ENCODE measurements around the gene CATSPERD.

CATSPERD gene

GRCh38 chr19:5818594-5818993 is 98.2 kb downstream of the CATSPERD start:
- no peak for DNase-seq (ENCODE audit: insufficient read length, low spot score)
- TF ChIP-seq CTCF (IDR thresholded peaks at IDR 0.05; ENCODE audit: insufficient read depth, missing control alignments) = no peak
- FAIRE-seq = no peak

- no peak for FAIRE-seq
- DNase-seq (ENCODE audit: insufficient read length, low spot score) = no peak
- no peak for TF ChIP-seq CTCF (IDR thresholded peaks at IDR 0.05; ENCODE audit: insufficient read depth, missing control alignments)
Observed at GRCh38 chr19:5820785-5821184, 100.3 kb downstream of the CATSPERD start.

- no peak for TF ChIP-seq CTCF (IDR thresholded peaks at IDR 0.05; ENCODE audit: insufficient read depth, missing control alignments)
- FAIRE-seq (no peak), DNase-seq (ENCODE audit: insufficient read length, low spot score) (no peak)
Observed at GRCh38 chr19:5821521-5822180, 101.2 kb downstream of the CATSPERD start.

GRCh38 chr19:5822181-5822844 is 101.9 kb downstream of the CATSPERD start:
- no peak for TF ChIP-seq CTCF (IDR thresholded peaks at IDR 0.05; ENCODE audit: insufficient read depth, missing control alignments)
- FAIRE-seq (no peak), DNase-seq (ENCODE audit: insufficient read length, low spot score) (no peak)

GRCh38 chr19:5823579-5824281 is 103.3 kb downstream of the CATSPERD start:
- DNase-seq (ENCODE audit: insufficient read length, low spot score) = no peak
- no peak for FAIRE-seq
- TF ChIP-seq CTCF (IDR thresholded peaks at IDR 0.05; ENCODE audit: insufficient read depth, missing control alignments) = peak; percentile 61

- no peak for FAIRE-seq
- no peak for TF ChIP-seq CTCF (IDR thresholded peaks at IDR 0.05; ENCODE audit: insufficient read depth, missing control alignments)
- no peak for DNase-seq (ENCODE audit: insufficient read length, low spot score)
Observed at GRCh38 chr19:5824751-5825150, 104.3 kb downstream of the CATSPERD start.

DNA sequence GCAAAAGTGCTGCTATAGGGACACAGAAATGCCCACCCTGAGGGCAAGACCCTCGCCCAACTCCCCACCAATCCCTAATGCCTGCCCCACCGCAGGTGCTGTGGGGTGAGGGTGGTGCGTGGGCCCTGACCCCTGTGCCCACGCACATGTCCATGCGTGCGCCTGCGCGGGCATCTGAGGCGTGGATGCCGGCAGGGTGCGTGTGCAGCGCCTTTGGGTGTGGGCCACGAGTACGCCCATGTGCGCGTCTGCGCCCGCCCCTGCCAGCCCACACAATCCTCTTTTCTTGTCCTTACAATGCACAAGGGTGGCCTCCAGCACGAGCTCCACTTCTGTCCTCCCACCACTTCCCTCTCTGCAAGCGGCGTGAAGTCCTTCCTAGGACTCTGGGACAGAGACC is 104.7 kb downstream of the CATSPERD start:
- FAIRE-seq (no peak), DNase-seq (ENCODE audit: insufficient read length, low spot score) (no peak)
- no peak for TF ChIP-seq CTCF (IDR thresholded peaks at IDR 0.05; ENCODE audit: insufficient read depth, missing control alignments)
